Measurements from ENCODE around the gene CEP350. TPM values are rescaled to one million over a fixed set of nuclear protein-coding genes. Genes with fewer than 3 reads are reported as not detected.

Gene CEP350
- total RNA-seq, 2 donors from 2014 or later = 44.5 to 57.5 TPM

Other genes starting within 250 kb of the CEP350 start
- under 1 TPM in 1 of 2 donors, not detected in 1; 0.10 TPM for gene FAM163A, start 211.5 kb upstream of the CEP350 start, total RNA-seq
- gene TOR1AIP2, start 77.0 kb upstream of the CEP350 start, total RNA-seq = 10 to 100 TPM; 55.3 to 57.1 TPM
- gene TOR1AIP1, start 72.5 kb upstream of the CEP350 start, total RNA-seq = 10 to 100 TPM; 60.9 to 63.9 TPM
- gene QSOX1, start 200.1 kb downstream of the CEP350 start, total RNA-seq = 100 to 1,000 TPM in 1 of 2 donors, 10 to 100 TPM in 1; 80.3 to 104 TPM